ENCODE results near the gene SLC29A4.
"Not testable (repeated sequence)": the region's sequence is repeated elsewhere in the genome, so short reads cannot be mapped to it uniquely, and the experiment has no call there.

Gene SLC29A4

GRCh38 chr7:5266191-5267028 is 16.3 kb upstream of the SLC29A4 start:
- Mint-ChIP-seq H3K36me3 (peaks cover 2% of the 10 kb centered on the region), H3K27ac (no peak overlapping the region), H3K4me1 (no peaks in the 10 kb centered on the region), H3K4me3 (no peak overlapping the region), H3K27me3 (peaks cover 9% of the 10 kb centered on the region), H3K9me3 (no peaks in the 10 kb centered on the region)
- ATAC-seq (ENCODE audit: low read depth) (no peak), DNase-seq (ENCODE audit: low spot score in 2 of 2) (no peak)

- not testable (repeated sequence) for H3K9me3 Mint-ChIP-seq; H3K36me3 Mint-ChIP-seq; DNase-seq (ENCODE audit: low spot score in 2 of 2); H3K4me3 Mint-ChIP-seq; H3K27ac Mint-ChIP-seq; H3K4me1 Mint-ChIP-seq; ATAC-seq (ENCODE audit: low read depth)
- peaks cover 11% of the 10 kb centered on the region for H3K27me3 Mint-ChIP-seq
Observed at GRCh38 chr7:5267829-5268228, 14.9 kb upstream of the SLC29A4 start.

GRCh38 chr7:5269992-5270657 is 12.6 kb upstream of the SLC29A4 start:
- not testable (repeated sequence) for ATAC-seq (ENCODE audit: low read depth); H3K4me1 Mint-ChIP-seq; H3K27ac Mint-ChIP-seq; H3K36me3 Mint-ChIP-seq; H3K4me3 Mint-ChIP-seq; H3K9me3 Mint-ChIP-seq; DNase-seq (ENCODE audit: low spot score in 2 of 2)
- peaks cover 19% of the 10 kb centered on the region for H3K27me3 Mint-ChIP-seq

- Mint-ChIP-seq H3K4me3 (no peak overlapping the region), H3K4me1 (no peaks in the 10 kb centered on the region), H3K36me3 (peaks cover 2% of the 10 kb centered on the region), H3K27me3 (peaks cover 15% of the 10 kb centered on the region), H3K9me3 (no peaks in the 10 kb centered on the region), H3K27ac (no peak overlapping the region)
- DNase-seq (ENCODE audit: low spot score in 2 of 2) = no peak
- ATAC-seq (ENCODE audit: low read depth) = no peak
Observed at GRCh38 chr7:5270788-5271187, 12.0 kb upstream of the SLC29A4 start.

GRCh38 chr7:5273831-5274405 is 8.8 kb upstream of the SLC29A4 start:
- H3K36me3 Mint-ChIP-seq; H3K9me3 Mint-ChIP-seq; H3K4me1 Mint-ChIP-seq; H3K4me3 Mint-ChIP-seq; H3K27ac Mint-ChIP-seq; ATAC-seq (ENCODE audit: low read depth); DNase-seq (ENCODE audit: low spot score in 2 of 2): not testable (repeated sequence)
- H3K27me3 Mint-ChIP-seq = peaks cover 14% of the 10 kb centered on the region

- Mint-ChIP-seq H3K27me3 (peaks cover 12% of the 10 kb centered on the region), H3K9me3 (no peaks in the 10 kb centered on the region), H3K4me1 (no peaks in the 10 kb centered on the region), H3K36me3 (no peaks in the 10 kb centered on the region), H3K27ac (no peak overlapping the region), H3K4me3 (no peak overlapping the region)
- no peak for DNase-seq (ENCODE audit: low spot score in 2 of 2)
- ATAC-seq (ENCODE audit: low read depth) = no peak
Observed at GRCh38 chr7:5274441-5274840, 8.3 kb upstream of the SLC29A4 start.

- not testable (repeated sequence) for DNase-seq (ENCODE audit: low spot score in 2 of 2); ATAC-seq (ENCODE audit: low read depth)
Observed at GRCh38 chr7:5274985-5275431, 7.7 kb upstream of the SLC29A4 start.

GRCh38 chr7:5275510-5275909 is 7.2 kb upstream of the SLC29A4 start:
- not testable (repeated sequence) for H3K4me1 Mint-ChIP-seq; H3K9me3 Mint-ChIP-seq; ATAC-seq (ENCODE audit: low read depth); H3K4me3 Mint-ChIP-seq; H3K36me3 Mint-ChIP-seq; DNase-seq (ENCODE audit: low spot score in 2 of 2); H3K27ac Mint-ChIP-seq
- peaks cover 15% of the 10 kb centered on the region for H3K27me3 Mint-ChIP-seq

More at GRCh38 chr7:5274985-5275431, 7.7 kb upstream of the SLC29A4 start:
- H3K4me1 Mint-ChIP-seq, H3K36me3 Mint-ChIP-seq, H3K4me3 Mint-ChIP-seq, H3K9me3 Mint-ChIP-seq, H3K27ac Mint-ChIP-seq: not testable (repeated sequence)
- H3K27me3 Mint-ChIP-seq = peaks cover 15% of the 10 kb centered on the region

- not testable (repeated sequence) for ATAC-seq (ENCODE audit: low read depth); H3K36me3 Mint-ChIP-seq
Observed at GRCh38 chr7:5276123-5276522, 6.6 kb upstream of the SLC29A4 start.

GRCh38 chr7:5276611-5277010 is 6.1 kb upstream of the SLC29A4 start:
- H3K4me1 Mint-ChIP-seq = no peaks in the 10 kb centered on the region
- H3K27ac Mint-ChIP-seq = no peak overlapping the region
- no peaks in the 10 kb centered on the region for H3K9me3 Mint-ChIP-seq
- H3K36me3 Mint-ChIP-seq = no peaks in the 10 kb centered on the region
- no peak overlapping the region for H3K4me3 Mint-ChIP-seq
- ATAC-seq (ENCODE audit: low read depth) (no peak), DNase-seq (ENCODE audit: low spot score in 2 of 2) (no peak)
- H3K27me3 Mint-ChIP-seq = peaks cover 17% of the 10 kb centered on the region

More at GRCh38 chr7:5276123-5276522, 6.6 kb upstream of the SLC29A4 start:
- not testable (repeated sequence) for H3K9me3 Mint-ChIP-seq; DNase-seq (ENCODE audit: low spot score in 2 of 2); H3K4me3 Mint-ChIP-seq; H3K27ac Mint-ChIP-seq; H3K4me1 Mint-ChIP-seq
- peaks cover 15% of the 10 kb centered on the region for H3K27me3 Mint-ChIP-seq

- H3K27me3 Mint-ChIP-seq = peaks cover 11% of the 10 kb centered on the region
- DNase-seq (ENCODE audit: low spot score in 2 of 2) (no peak), ATAC-seq (ENCODE audit: low read depth) (no peak)
- H3K4me3 Mint-ChIP-seq = no peak overlapping the region
- no peak overlapping the region for H3K27ac Mint-ChIP-seq
- H3K36me3 Mint-ChIP-seq = no peaks in the 10 kb centered on the region
- no peaks in the 10 kb centered on the region for H3K4me1 Mint-ChIP-seq
- no peaks in the 10 kb centered on the region for H3K9me3 Mint-ChIP-seq
Observed at GRCh38 chr7:5278766-5279165, 4.0 kb upstream of the SLC29A4 start.

- Mint-ChIP-seq H3K4me3 (no peak overlapping the region), H3K4me1 (no peaks in the 10 kb centered on the region), H3K36me3 (no peaks in the 10 kb centered on the region), H3K27ac (no peak overlapping the region), H3K27me3 (peaks cover 13% of the 10 kb centered on the region), H3K9me3 (no peaks in the 10 kb centered on the region)
- DNase-seq (ENCODE audit: low spot score in 2 of 2) (no peak), ATAC-seq (ENCODE audit: low read depth) (no peak)
Observed at GRCh38 chr7:5279734-5280133, 3.0 kb upstream of the SLC29A4 start.

GRCh38 chr7:5281598-5282500 is 894 bp upstream of the SLC29A4 start:
- Mint-ChIP-seq H3K27me3 (peaks cover 12% of the 10 kb centered on the region), H3K4me3 (peak overlapping the region; percentile 17)
- not testable (repeated sequence) for H3K9me3 Mint-ChIP-seq; H3K36me3 Mint-ChIP-seq; H3K27ac Mint-ChIP-seq; H3K4me1 Mint-ChIP-seq; DNase-seq (ENCODE audit: low spot score in 2 of 2); ATAC-seq (ENCODE audit: low read depth)
